CD4-positive, alpha-beta T cell (primary cell): Measurements from ENCODE around the gene MAN1A1. TPM values are rescaled to one million over a fixed set of nuclear protein-coding genes. Genes with fewer than 3 reads are reported as not detected.
A peak's percentile ranks its signal among the peaks of the same experiment; 100 is the strongest.

Source experiments
- ATAC-seq: fragments of 200-7000 bp; cut with Tn5 transposase; one replicate; pipeline ENCODE4 v1.10.0; 2022; ENCODE audit warnings: mild to moderate bottlenecking; ENCODE audit not compliant: poor library complexity
- CTCF ChIA-PET: fragments of 350-600 bp; sonication (Branson Sonifier 250); formaldehyde crosslinking; loops from one replicate; lab custom pipeline; 2021; ENCODE audit warnings: antibody characterized with exemption, inconsistent platforms; lab: Charles Lee
- POLR2A ChIA-PET: fragments of 350-600 bp; sonication (Branson Sonifier 250); formaldehyde crosslinking; loops from one replicate; lab custom pipeline; 2021; ENCODE audit warnings: antibody characterized with exemption, inconsistent platforms; lab: Charles Lee
- DNase-seq, 14 experiments: peaks; one replicate each; pipeline ENCODE4 v3.0.0-alpha.2; 2013 to 2020; ENCODE audit warnings: mixed read lengths in 2 of 14
- H3K27ac ChIP-seq, 2 donors: one replicate each; pipeline versions ENCODE4 v1.5.1 to v1.7.0; 2013; ENCODE audit warnings: low read length in 2 of 2, low read depth in 1 of 2, mild to moderate bottlenecking in 1 of 2
- H3K27me3 ChIP-seq, 2 experiments: 1 replicate in 1 of 2; 2 replicates in 1 of 2; pipeline versions ENCODE4 v1.6.1 to v1.7.0; 2013; ENCODE audit warnings: low read length in 2 of 2, control low read depth in 1 of 2, mild to moderate bottlenecking in 1 of 2, moderate library complexity in 1 of 2; ENCODE audit not compliant: insufficient read depth in 2 of 2, control insufficient read depth in 1 of 2
- H3K36me3 ChIP-seq: one replicate; pipeline ENCODE4 v1.6.1; 2013; ENCODE audit warnings: low read length, control low read depth; ENCODE audit not compliant: insufficient read depth
- H3K4me1 ChIP-seq: one replicate; pipeline ENCODE4 v1.6.1; 2013; ENCODE audit warnings: low read length, control low read depth; ENCODE audit not compliant: insufficient read depth
- H3K4me3 ChIP-seq: one replicate; pipeline ENCODE4 v1.5.1; 2013; ENCODE audit warnings: mild to moderate bottlenecking, low read length, moderate library complexity
- H3K9me3 ChIP-seq, 2 experiments: 1 replicate in 1 of 2; 2 replicates in 1 of 2; pipeline versions ENCODE4 v1.6.1 to v1.7.0; 2013; ENCODE audit warnings: low read length in 2 of 2, mild to moderate bottlenecking in 2 of 2, control low read depth in 1 of 2, moderate library complexity in 1 of 2; ENCODE audit not compliant: control insufficient read depth in 1 of 2, insufficient read depth in 1 of 2
- H3K27ac Mint-ChIP-seq: one replicate; pipeline ENCODE4 v1.8.0; 2020; ENCODE audit warnings: mixed read lengths
- H3K27me3 Mint-ChIP-seq: one replicate; pipeline ENCODE4 v1.8.0; 2021; ENCODE audit warnings: mixed read lengths
- H3K36me3 Mint-ChIP-seq: one replicate; pipeline ENCODE4 v1.8.0; 2021; ENCODE audit warnings: low read depth, mixed read lengths
- H3K4me1 Mint-ChIP-seq: one replicate; pipeline ENCODE4 v1.8.0; 2021; ENCODE audit warnings: low read depth, mixed read lengths
- H3K4me3 Mint-ChIP-seq: one replicate; pipeline ENCODE4 v1.8.0; 2020; ENCODE audit warnings: mild to moderate bottlenecking, mixed read lengths
- H3K9me3 Mint-ChIP-seq: one replicate; pipeline ENCODE4 v1.8.0; 2020; ENCODE audit warnings: mixed read lengths
- CTCF ChIP-seq: fragments of 200-600 bp; IDR thresholded peaks from one replicate; pipeline ENCODE4 v1.8.0; 2022; ENCODE audit warnings: antibody characterized with exemption, mild to moderate bottlenecking
- intact Hi-C, 2 experiments: fragments of 100-400 bp; cut with DNase I in 1 of 2; cut with micrococcal nuclease in 1 of 2; formaldehyde crosslinking; loops; one replicate each; pipeline versions ENCODE4 v1.15.1 to v1.9.0; 2023 to 2025; cut with DNase I, micrococcal nuclease
- total RNA-seq, 174 experiments: library from RNA in 2 of 174; stranded (reverse) in 2 of 174; gene quantifications; one replicate each; pipeline ENCODE4 v1.2.3 and lab custom pipeline; 2021 to 2026

MAN1A1 gene
- total RNA-seq, 2 experiments from 2014 or later = 4.5 to 4.9 TPM

- ATAC-seq = no peak
- Mint-ChIP-seq H3K9me3 (no peaks in the 10 kb centered on the region), H3K27ac (peak overlapping the region; percentile 82), H3K36me3 (no peaks in the 10 kb centered on the region), H3K27me3 (no peaks in the 10 kb centered on the region), H3K4me1 (peaks cover 46% of the 10 kb centered on the region), H3K4me3 (no peak overlapping the region)
- Histone ChIP-seq H3K9me3 (no peaks in the 10 kb centered on the region), H3K36me3 (no peaks in the 10 kb centered on the region), H3K4me1 (peaks cover 34% of the 10 kb centered on the region), H3K27me3 (no peaks in the 10 kb centered on the region), H3K27ac (no peak overlapping the region), H3K4me3 (no peak overlapping the region)
- intact Hi-C loops = no loop called here
- CTCF ChIA-PET = interaction anchor here (1.3 to 1.6 kb wide), 2 partner anchors 13 to 39 kb away, joined by 3 read pairs; no protein-coding TSS in a partner anchor
- POLR2A ChIA-PET = interaction anchor here (0.8 to 1.1 kb wide), 2 partner anchors 11 to 39 kb away, joined by 3 read pairs; no protein-coding TSS in a partner anchor
- no peak for TF ChIP-seq CTCF
- no peak for DNase-seq
Observed at GRCh38 chr6:119311514-119312142, 37.9 kb downstream of the MAN1A1 start.

GRCh38 chr6:119310486-119311036 lies 39.0 kb downstream of the MAN1A1 start:
- Histone ChIP-seq H3K9me3 (no peaks in the 10 kb centered on the region), H3K4me3 (no peak overlapping the region), H3K27me3 (no peaks in the 10 kb centered on the region), H3K36me3 (peaks cover 6% of the 10 kb centered on the region), H3K27ac (no peak overlapping the region), H3K4me1 (peaks cover 26% of the 10 kb centered on the region)
- TF ChIP-seq CTCF = no peak
- DNase-seq (peak in 2 of 14 experiments; percentile 31 to 35), ATAC-seq (no peak)
- Mint-ChIP-seq H3K36me3 (no peaks in the 10 kb centered on the region), H3K4me1 (peaks cover 42% of the 10 kb centered on the region), H3K4me3 (no peak overlapping the region), H3K27ac (no peak overlapping the region), H3K9me3 (no peaks in the 10 kb centered on the region), H3K27me3 (no peaks in the 10 kb centered on the region)
- ChIA-PET POLR2A (interaction anchor here (0.8 to 1.1 kb wide), 2 partner anchors 12 to 40 kb away, joined by 3 read pairs; no protein-coding TSS in a partner anchor), CTCF (interaction anchor here (1.3 to 1.6 kb wide), 2 partner anchors 12 to 40 kb away, joined by 3 read pairs; no protein-coding TSS in a partner anchor)
- intact Hi-C loops = no loop called here

DNA sequence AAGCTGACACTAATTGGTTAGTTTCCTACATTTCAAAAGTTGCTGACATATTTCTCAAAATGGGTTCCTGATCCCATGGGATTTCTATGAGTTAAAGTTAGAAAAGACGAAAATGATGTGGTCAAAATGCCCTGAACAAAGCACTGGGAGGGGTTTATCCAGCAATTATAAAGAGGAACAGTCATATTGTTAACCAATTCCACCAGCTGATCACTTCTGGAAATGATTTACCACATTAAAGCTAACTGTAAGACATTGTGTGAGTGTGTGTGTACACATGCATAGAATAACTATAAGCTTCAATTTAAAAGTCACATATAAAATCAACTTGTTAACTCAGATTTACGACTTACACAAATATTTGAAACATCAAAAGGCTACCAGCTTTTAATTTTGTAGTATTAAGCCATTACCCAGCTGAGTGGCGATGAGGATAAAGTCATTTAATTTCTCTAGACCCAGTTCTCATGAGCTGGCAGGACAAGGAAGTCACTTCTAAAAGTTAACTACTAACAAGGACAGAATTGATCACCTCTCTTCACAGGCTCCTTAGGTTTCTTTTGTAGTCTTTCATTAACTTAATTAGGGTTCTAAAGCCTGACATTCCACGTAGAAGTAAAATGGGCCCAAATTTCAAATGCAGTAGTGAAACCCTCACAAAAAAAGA lies 40.4 kb downstream of the MAN1A1 start:
- Mint-ChIP-seq H3K4me1 (peaks cover 28% of the 10 kb centered on the region), H3K36me3 (no peaks in the 10 kb centered on the region), H3K9me3 (no peaks in the 10 kb centered on the region), H3K27me3 (no peaks in the 10 kb centered on the region), H3K27ac (no peak overlapping the region), H3K4me3 (no peak overlapping the region)
- Histone ChIP-seq H3K27ac (no peak overlapping the region), H3K36me3 (peaks cover 6% of the 10 kb centered on the region), H3K9me3 (no peaks in the 10 kb centered on the region), H3K27me3 (no peaks in the 10 kb centered on the region), H3K4me1 (peaks cover 17% of the 10 kb centered on the region), H3K4me3 (no peak overlapping the region)
- ChIA-PET POLR2A (interaction anchor here (1.6 kb wide), 1 partner anchor 13 kb away, joined by 6 read pairs; no protein-coding TSS in a partner anchor), CTCF (interaction anchor here (1.1 kb wide), 1 partner anchor 25 kb away, joined by 4 read pairs; no protein-coding TSS in a partner anchor)
- DNase-seq = no peak
- TF ChIP-seq CTCF = no peak
- intact Hi-C loops = no loop called here
- no peak for ATAC-seq
